B cell (primary cell): ENCODE measurements around the gene MAP3K14. TPM values are rescaled to one million over a fixed set of nuclear protein-coding genes. Genes with fewer than 3 reads are reported as not detected.

Experiments used
- ATAC-seq: fragments of 200-7000 bp; cut with Tn5 transposase; one replicate; pipeline ENCODE4 v1.10.0; 2021; ENCODE audit warnings: low read depth, mild to moderate bottlenecking, moderate number of reproducible peaks, moderate library complexity
- CTCF ChIA-PET: fragments of 350-600 bp; sonication (Branson Sonifier 250); formaldehyde crosslinking; loops from one replicate; lab custom pipeline; 2021; ENCODE audit warnings: antibody characterized with exemption, inconsistent platforms; lab: Charles Lee
- POLR2A ChIA-PET: fragments of 350-600 bp; sonication (Branson Sonifier 250); formaldehyde crosslinking; loops from one replicate; lab custom pipeline; 2021; ENCODE audit warnings: antibody characterized with exemption; lab: Charles Lee
- DNase-seq: peaks from one replicate; pipeline ENCODE4 v3.0.0; 2013
- H2AFZ ChIP-seq: 2 replicates; pipeline ENCODE4 v1.6.1; 2012; ENCODE audit warnings: mild to moderate bottlenecking, low read depth, low read length; ENCODE audit not compliant: insufficient read depth, poor library complexity, severe bottlenecking
- H3K27ac ChIP-seq, 2 donors: 1 replicate in 1 of 2; 2 replicates in 1 of 2; pipeline ENCODE4 v1.5.1; 2012 to 2013; ENCODE audit warnings: low read length in 2 of 2, mild to moderate bottlenecking in 2 of 2, moderate library complexity in 1 of 2
- H3K27me3 ChIP-seq, 4 experiments: fragments of 200-600 bp in 1 of 4; sonication (generic) in 1 of 4; replicated peaks in 1 of 4; 1 replicate in 2 of 4; 2 replicates in 2 of 4; pipeline versions ENCODE4 v1.6.1 to v1.7.0; 2013 to 2016; ENCODE audit warnings: low read length in 3 of 4, mild to moderate bottlenecking in 2 of 4, mixed read lengths in 1 of 4, moderate library complexity in 1 of 4; ENCODE audit not compliant: insufficient read depth in 4 of 4, control insufficient read depth in 3 of 4; ENCODE audit errors: control extremely low read depth in 1 of 4
- H3K36me3 ChIP-seq, 2 experiments: replicated peaks in 1 of 2; 1 replicate in 1 of 2; 2 replicates in 1 of 2; pipeline versions ENCODE4 v1.6.1 to v1.7.1; 2013; ENCODE audit warnings: low read length in 1 of 2; ENCODE audit not compliant: insufficient read depth in 2 of 2, control insufficient read depth in 1 of 2; ENCODE audit errors: control extremely low read depth in 1 of 2, extremely low read depth in 1 of 2
- H3K4me1 ChIP-seq, 2 donors: fragments of 200-600 bp in 1 of 2; sonication (generic) in 1 of 2; 1 replicate in 1 of 2; 2 replicates in 1 of 2; pipeline versions ENCODE4 v1.5.1 to v1.6.1; 2013 to 2017; ENCODE audit warnings: low read length in 2 of 2; ENCODE audit not compliant: control insufficient read depth in 2 of 2, insufficient read depth in 2 of 2
- H3K4me2 ChIP-seq: replicated peaks from 2 replicates; pipeline ENCODE3; 2012; ENCODE audit warnings: mild to moderate bottlenecking, low read depth, low read length; ENCODE audit not compliant: poor library complexity, severe bottlenecking
- H3K4me3 ChIP-seq, 5 experiments: fragments of 200-600 bp in 1 of 5; sonication (generic) in 1 of 5; 1 replicate in 3 of 5; 2 replicates in 2 of 5; pipeline versions ENCODE4 v1.5.1 to v1.7.0; 2011 to 2016; ENCODE audit warnings: low read length in 4 of 5, mild to moderate bottlenecking in 4 of 5, low read depth in 2 of 5, control low read depth in 1 of 5, moderate library complexity in 1 of 5; ENCODE audit not compliant: insufficient read depth in 1 of 5; ENCODE audit errors: control extremely low read depth in 1 of 5, extremely low read depth in 1 of 5
- H3K79me2 ChIP-seq: fragments of 200-600 bp; sonication (generic); one replicate; pipeline ENCODE4 v1.6.0; 2016; ENCODE audit warnings: low read length; ENCODE audit not compliant: control insufficient read depth, insufficient read depth
- H3K9ac ChIP-seq: fragments of 200-600 bp; sonication (generic); 2 replicates; pipeline ENCODE4 v1.6.1; 2017; ENCODE audit warnings: mild to moderate bottlenecking, low read length, moderate library complexity
- H3K9me3 ChIP-seq, 3 donors: one replicate each; pipeline versions ENCODE4 v1.6.1 to v1.7.1; 2013; ENCODE audit warnings: low read length in 2 of 3; ENCODE audit not compliant: control insufficient read depth in 2 of 3, insufficient read depth in 1 of 3; ENCODE audit errors: control extremely low read depth in 1 of 3
- H4K20me1 ChIP-seq: 2 replicates; pipeline ENCODE4 v1.6.0; 2012; ENCODE audit warnings: mild to moderate bottlenecking, low read length; ENCODE audit not compliant: insufficient read depth, control insufficient read depth, poor library complexity, severe bottlenecking
- H3K27ac Mint-ChIP-seq: one replicate; pipeline ENCODE4 v1.8.0; 2021; ENCODE audit warnings: mixed read lengths
- H3K27me3 Mint-ChIP-seq: one replicate; pipeline ENCODE4 v1.8.0; 2021; ENCODE audit warnings: mixed read lengths
- H3K4me1 Mint-ChIP-seq: one replicate; pipeline ENCODE4 v1.8.0; 2021; ENCODE audit warnings: mixed read lengths
- H3K4me3 Mint-ChIP-seq: one replicate; pipeline ENCODE4 v1.8.0; 2021; ENCODE audit warnings: mixed read lengths
- H3K9me3 Mint-ChIP-seq: one replicate; pipeline ENCODE4 v1.8.0; 2022; ENCODE audit warnings: mixed read lengths; ENCODE audit not compliant: insufficient read depth
- CTCF ChIP-seq: fragments of 200-600 bp; IDR thresholded peaks from one replicate; pipeline ENCODE4 v1.8.0; 2022; ENCODE audit warnings: antibody characterized with exemption, mild to moderate bottlenecking
- EZH2 ChIP-seq: IDR thresholded peaks from 2 replicates; pipeline ENCODE4 v1.6.1; 2012; ENCODE audit warnings: borderline replicate concordance, low read depth, mild to moderate bottlenecking, moderate library complexity, low read length; ENCODE audit not compliant: insufficient read depth, poor library complexity, severe bottlenecking
- WGBS: methylation state at CpG from one replicate; pipeline ENCODE4 v1.1.5; 2013; ENCODE audit warnings: missing lambda C conversion rate; ENCODE audit not compliant: insufficient coverage; 5-methylcytosine and 5-hydroxymethylcytosine counted together
- intact Hi-C: fragments of 100-400 bp; cut with micrococcal nuclease; formaldehyde crosslinking; loops from one replicate; pipeline ENCODE4 v1.10.0; 2022
- polyA plus RNA-seq: library from polyadenylated mRNA; depleted of rRNA; stranded (reverse); fragments of >200 nt; gene quantifications from 2 replicates; pipeline ENCODE4 v1.2.3, GENCODE V29; 2012
- total RNA-seq, 2 donors: library from RNA; stranded (reverse); fragments of 120-200 nt in 1 of 2; gene quantifications; 1 replicate in 1 of 2; 2 replicates in 1 of 2; pipeline versions ENCODE4 v1.2.3 to v1.2.4, GENCODE V29; 2013 to 2022

MAP3K14 gene
- total and polyA plus RNA-seq, 2 donors (not counting 1 experiment from before 2014, with no cell fraction given) = 66.1 to 84.1 TPM

GRCh38 chr17:45319239-45319703, 2.5 kb upstream of the MAP3K14 start:
- Histone ChIP-seq H4K20me1 (no peaks in the 10 kb centered on the region), H3K79me2 (peaks cover 27% of the 10 kb centered on the region), H3K9me3 (no peaks in the 10 kb centered on the region), H3K4me1 (peaks cover 19 to 22% of the 10 kb centered on the region in 2 donors), H3K4me2 (no peak overlapping the region), H3K27ac (no peak overlapping the region), H3K27me3 (no peaks in the 10 kb centered on the region), H3K9ac (no peak overlapping the region), H3K36me3 (no peaks in the 10 kb centered on the region), H3K4me3 (no peak overlapping the region), H2AFZ (no peak overlapping the region)
- Mint-ChIP-seq H3K9me3 (no peaks in the 10 kb centered on the region), H3K27ac (peak overlapping the region; percentile 73), H3K27me3 (no peaks in the 10 kb centered on the region), H3K4me1 (peaks cover 30% of the 10 kb centered on the region), H3K4me3 (peak overlapping the region; percentile 29)
- POLR2A ChIA-PET = interaction anchor here (0.7 kb wide), 1 partner anchor 888 kb away, joined by 8 read pairs; no protein-coding TSS in a partner anchor
- WGBS = 95% methylated on average over 4 of the region's 5 CpGs
- TF ChIP-seq CTCF = no peak
- no peak for TF ChIP-seq EZH2
- intact Hi-C loops = loop anchor here (5.0 kb wide), 1 partner anchor 93 kb away; no protein-coding TSS in a partner anchor
- CTCF ChIA-PET = interaction anchor here (0.6 to 1.6 kb wide), 8 partner anchors 9 to 184 kb away, joined by 3 to 7 read pairs (median 4); partner anchors contain the start of gene ACBD4
- ATAC-seq = no peak
- no peak for DNase-seq

GRCh38 chr17:45318561-45319230, 1.9 kb upstream of the MAP3K14 start:
- CTCF ChIA-PET = interaction anchor here (0.9 to 12.8 kb wide), 11 partner anchors 10 to 110 kb away, joined by 3 to 207 read pairs (median 7); partner anchors contain the start of gene FMNL1
- peak overlapping the region; percentile 29 for H3K4me3 Mint-ChIP-seq
- no peak overlapping the region for H3K4me3 ChIP-seq

More at GRCh38 chr17:45318561-45319230, 1.9 kb upstream of the MAP3K14 start:
- H2AFZ ChIP-seq = no peak overlapping the region
- POLR2A ChIA-PET = no interaction called here
- ATAC-seq = no peak
- no peak for DNase-seq
- Mint-ChIP-seq H3K27me3 (no peaks in the 10 kb centered on the region), H3K4me1 (peaks cover 36% of the 10 kb centered on the region), H3K9me3 (no peaks in the 10 kb centered on the region), H3K27ac (peak overlapping the region; percentile 73)
- H3K9ac ChIP-seq = no peak overlapping the region
- WGBS = 92% methylated on average over 4 of the region's 7 CpGs
- TF ChIP-seq CTCF (no peak), EZH2 (no peak)
- peaks cover 25 to 28% of the 10 kb centered on the region in 2 donors for H3K4me1 ChIP-seq
- H3K79me2 ChIP-seq = peaks cover 32% of the 10 kb centered on the region
- intact Hi-C loops = loop anchor here (5.0 kb wide), 1 partner anchor 94 kb away; no protein-coding TSS in a partner anchor
- H3K36me3 ChIP-seq = no peaks in the 10 kb centered on the region
- H4K20me1 ChIP-seq = no peaks in the 10 kb centered on the region
- no peaks in the 10 kb centered on the region for H3K9me3 ChIP-seq
- H3K4me2 ChIP-seq = no peak overlapping the region
- no peaks in the 10 kb centered on the region for H3K27me3 ChIP-seq
- H3K27ac ChIP-seq = no peak overlapping the region
